HepG2 (cell line): ENCODE results near the gene FPR3. TPM values are rescaled to one million over a fixed set of nuclear protein-coding genes. Genes with fewer than 3 reads are reported as not detected.

Experiments used
- ATAC-seq: fragments of 200-7000 bp; cut with Tn5 transposase; 3 replicates; pipeline ENCODE4 v1.9.1; 2020; ENCODE audit warnings: mild to moderate bottlenecking, moderate library complexity
- BruUV-seq: library from RNA; stranded (reverse); fragments of 400-500 nt; replicated peaks from 2 replicates; lab custom pipeline; 2021; lab: Mats Ljungman, UMichigan
- CTCF ChIA-PET: fragments of 300-600 bp; formaldehyde crosslinking; extraction: SDS; loops from one replicate; lab custom pipeline; 2021; ENCODE audit warnings: low total read pairs, inconsistent platforms, low intra/inter-chr PET ratio; lab: Yijun Ruan, JAX
- POLR2A ChIA-PET: fragments of 350-600 bp; sonication (Branson Sonifier 250); formaldehyde crosslinking; loops from one replicate; lab custom pipeline; 2020; ENCODE audit warnings: antibody characterized with exemption, inconsistent platforms; lab: Yijun Ruan, JAX
- DNase-seq: peaks from one replicate; pipeline ENCODE4 v3.0.0-alpha.2; 2015; ENCODE audit warnings: low spot score
- FAIRE-seq: peaks from 3 replicates; lab custom pipeline; 2011; peaks lifted over from hg19 to GRCh38; lab: Jason Lieb, UNC
- H2AFZ ChIP-seq: one replicate; pipeline ENCODE4 v1.6.1; 2011; ENCODE audit warnings: low read length, inconsistent platforms
- H3K27ac ChIP-seq: fragments of 300-600 bp; 3 replicates; pipeline ENCODE4 v1.8.0; 2011; ENCODE audit warnings: mixed run types, mild to moderate bottlenecking, mixed read lengths, low read length, inconsistent platforms; ENCODE audit not compliant: insufficient read depth; ENCODE audit errors: extremely low read length
- H3K27me3 ChIP-seq, 2 experiments: fragments of 200-600 bp in 1 of 2; 2 replicates in 1 of 2; 3 replicates in 1 of 2; pipeline versions ENCODE4 v1.6.0 to v1.8.0; 2011; ENCODE audit warnings: low read length in 2 of 2, mild to moderate bottlenecking in 2 of 2, moderate library complexity in 2 of 2, inconsistent platforms in 1 of 2; ENCODE audit not compliant: insufficient read depth in 2 of 2, control insufficient read depth in 1 of 2
- H3K36me3 ChIP-seq, 2 experiments: fragments of 200-600 bp in 1 of 2; replicated peaks in 1 of 2; 2 replicates in 1 of 2; 3 replicates in 1 of 2; pipeline versions ENCODE4 v1.5.1 to v1.8.0; 2011; ENCODE audit warnings: low read length in 2 of 2, inconsistent platforms in 1 of 2; ENCODE audit not compliant: insufficient read depth in 2 of 2, control insufficient read depth in 1 of 2
- H3K4me1 ChIP-seq: 2 replicates; pipeline ENCODE4 v1.5.1; 2012; ENCODE audit warnings: low read length, inconsistent platforms; ENCODE audit not compliant: insufficient read depth
- H3K4me2 ChIP-seq: 2 replicates; pipeline ENCODE4 v1.6.0; 2011; ENCODE audit warnings: low read depth, low read length, inconsistent platforms
- H3K4me3 ChIP-seq, 3 experiments: fragments of 200-600 bp in 1 of 3; sonication (generic), shearing (Covaris generic) in 1 of 3; replicated peaks in 1 of 3; 2 replicates each; pipeline ENCODE4 v1.5.1; 2011 to 2016; ENCODE audit warnings: low read length in 3 of 3, inconsistent platforms in 2 of 3, low read depth in 2 of 3, mild to moderate bottlenecking in 2 of 3, control low read depth in 1 of 3, mixed read lengths in 1 of 3; ENCODE audit not compliant: insufficient read depth in 1 of 3
- H3K79me2 ChIP-seq: one replicate; pipeline ENCODE4 v1.6.1; 2011; ENCODE audit warnings: low read length, inconsistent platforms; ENCODE audit not compliant: insufficient read depth
- H3K9ac ChIP-seq: 2 replicates; pipeline ENCODE4 v1.6.0; 2011; ENCODE audit warnings: mild to moderate bottlenecking, low read depth, low read length, inconsistent platforms; ENCODE audit not compliant: insufficient read depth
- H3K9me3 ChIP-seq: 2 replicates; pipeline ENCODE4 v1.5.1; 2012; ENCODE audit warnings: mild to moderate bottlenecking, low read length
- H4K20me1 ChIP-seq: 2 replicates; pipeline ENCODE4 v1.6.0; 2011; ENCODE audit warnings: inconsistent platforms, mild to moderate bottlenecking, low read length, moderate library complexity; ENCODE audit not compliant: insufficient read depth
- ATRX ChIP-seq: sonication (generic); formaldehyde crosslinking; IDR thresholded peaks from 2 replicates; pipeline ENCODE4 v1.4.0; 2020; ENCODE audit warnings: missing genetic modification reagents, borderline replicate concordance
- CEBPB ChIP-seq: IDR thresholded peaks from 2 replicates; pipeline ENCODE4 v1.6.1; 2011; ENCODE audit warnings: low read depth, low read length, improper control_type of control experiment, borderline replicate concordance
- DZIP1 ChIP-seq: sonication (generic); formaldehyde crosslinking; IDR thresholded peaks from 2 replicates; pipeline ENCODE4 v1.5.0; 2020; ENCODE audit warnings: mild to moderate bottlenecking, missing genetic modification reagents
- MAFG ChIP-seq: sonication (generic); formaldehyde crosslinking; IDR thresholded peaks from 2 replicates; pipeline ENCODE4 v1.5.1; 2020; ENCODE audit warnings: mild to moderate bottlenecking, missing genetic modification reagents
- SAP130 ChIP-seq: IDR thresholded peaks from 2 replicates; pipeline ENCODE4 v1.6.1; 2016; ENCODE audit warnings: low read depth
- SNAPC2 ChIP-seq: sonication (generic); formaldehyde crosslinking; IDR thresholded peaks from 2 replicates; pipeline ENCODE4 v1.8.1; 2022; ENCODE audit warnings: mild to moderate bottlenecking, missing genetic modification reagents
- SRSF1 ChIP-seq: fragments of 200-400 bp; formaldehyde crosslinking; optimal IDR thresholded peaks from 2 replicates; pipeline ENCODE3; 2017; ENCODE audit warnings: mild to moderate bottlenecking, low read depth, low read length, moderate library complexity
- ZKSCAN1 ChIP-seq: fragments of 150-350 bp; IDR thresholded peaks from 2 replicates; pipeline ENCODE4 v1.6.1; 2014; ENCODE audit warnings: low read length
- ZNF207 ChIP-seq: fragments of 450-650 bp; IDR thresholded peaks from 2 replicates; pipeline ENCODE4 v1.6.1; 2016; ENCODE audit warnings: antibody characterized with exemption, borderline replicate concordance
- ZSCAN5A ChIP-seq: sonication (generic); formaldehyde crosslinking; IDR thresholded peaks from 2 replicates; pipeline ENCODE4 v1.8.0; 2022; ENCODE audit warnings: mild to moderate bottlenecking, missing genetic modification reagents, borderline replicate concordance
- WGBS: methylation state at CpG from one replicate; pipeline ENCODE4 v1.1.6; 2017; ENCODE audit warnings: low lambda C conversion rate; 5-methylcytosine and 5-hydroxymethylcytosine counted together
- in situ Hi-C: cut with HindIII; loops from 2 replicates; pipeline ENCODE4 v1.10.0; 2017; ENCODE audit warnings: low pct_unique_long_range_greater_than_20kb; ENCODE audit not compliant: extremely low pct_ligation_motif_present
- intact Hi-C: fragments of 100-400 bp; cut with micrococcal nuclease; formaldehyde crosslinking; loops from one replicate; pipeline ENCODE4 v1.10.0; 2022; ENCODE audit not compliant: unreplicated experiment
- polyA plus RNA-seq, 8 experiments: library from polyadenylated mRNA; depleted of rRNA in 3 of 8; stranded (reverse) in 7 of 8; unstranded in 1 of 8; fragments of >200 nt; fragmentation: Illumina TruSeq in 4 of 8; extraction: Trizol in 4 of 8; gene quantifications; 2 replicates each; pipeline versions ENCODE4 v1.2.1 to v1.2.3, GENCODE V29; 2011 to 2016; ENCODE audit warnings: low read depth in 4 of 8, missing spikeins in 1 of 8, mixed read lengths in 1 of 8; ENCODE audit not compliant: insufficient read depth in 1 of 8
- total RNA-seq, 5 experiments: library from RNA; depleted of rRNA; stranded (reverse); fragments of >200 nt; fragmentation: Illumina TruSeq; extraction: Trizol; gene quantifications; 2 replicates each; pipeline ENCODE4 v1.2.3, GENCODE V29; 2016; ENCODE audit warnings: low read depth in 1 of 5

FPR3 gene
- total and polyA plus RNA-seq, 2 of the 13 experiments (the other 11 are each of a cell fraction or from before 2014, with no cell fraction given): not detected

- ChIA-PET CTCF (no interaction called here), POLR2A (no interaction called here)
- intact Hi-C loops (no loop called here), in situ Hi-C loops (no loop called here)
- no TSS peak for BruUV-seq
- TF ChIP-seq SNAPC2 (CRISPR knock-in tag): no peak
- no peak for TF ChIP-seq DZIP1 (CRISPR knock-in tag)
- no peak for TF ChIP-seq MAFG (CRISPR knock-in tag)
- no peak for TF ChIP-seq ZKSCAN1
- TF ChIP-seq ATRX (CRISPR knock-in tag): no peak
- TF ChIP-seq SRSF1: no peak
- TF ChIP-seq SAP130 (CRISPR knock-in tag): no peak
- TF ChIP-seq CEBPB: no peak
- no peak for TF ChIP-seq ZNF207
- TF ChIP-seq ZSCAN5A (CRISPR knock-in tag): no peak
- no peak overlapping the region for H3K4me3 ChIP-seq
- no peaks in the 10 kb centered on the region for H3K79me2 ChIP-seq
- H3K27ac ChIP-seq: no peak overlapping the region
- ATAC-seq: no peak
- no peaks in the 10 kb centered on the region; a peak in 1 of 5 replicates for H3K27me3 ChIP-seq
- H3K4me1 ChIP-seq: no peaks in the 10 kb centered on the region
- no peak for FAIRE-seq
- no peaks in the 10 kb centered on the region for H3K36me3 ChIP-seq
- no peaks in the 10 kb centered on the region for H4K20me1 ChIP-seq
- no peak for DNase-seq
- no peak overlapping the region for H2AFZ ChIP-seq
- WGBS: 25% methylated on average over 6 of the region's 7 CpGs
- H3K9ac ChIP-seq: no peak overlapping the region
- no peaks in the 10 kb centered on the region for H3K9me3 ChIP-seq
- no peak overlapping the region for H3K4me2 ChIP-seq
These were observed 44.4 kb upstream of the FPR3 start for GRCh38 chr19:51750400-51751094.
